NCI-H345 treated with DMSO at 0.1 percent for 48 hours (cell line): ENCODE measurements around the gene PWWP2A.
A peak's percentile ranks its signal among the peaks of the same experiment; 100 is the strongest.
"Not testable (repeated sequence)": the region's sequence is repeated elsewhere in the genome, so short reads cannot be mapped to it uniquely, and the experiment has no call there.

ENCODE experiments used
- DNase-seq: peaks from one replicate; lab custom pipeline; 2025; ENCODE audit not compliant: unreplicated experiment; lab: John Stamatoyannopoulos, UW

Gene PWWP2A, protein sequence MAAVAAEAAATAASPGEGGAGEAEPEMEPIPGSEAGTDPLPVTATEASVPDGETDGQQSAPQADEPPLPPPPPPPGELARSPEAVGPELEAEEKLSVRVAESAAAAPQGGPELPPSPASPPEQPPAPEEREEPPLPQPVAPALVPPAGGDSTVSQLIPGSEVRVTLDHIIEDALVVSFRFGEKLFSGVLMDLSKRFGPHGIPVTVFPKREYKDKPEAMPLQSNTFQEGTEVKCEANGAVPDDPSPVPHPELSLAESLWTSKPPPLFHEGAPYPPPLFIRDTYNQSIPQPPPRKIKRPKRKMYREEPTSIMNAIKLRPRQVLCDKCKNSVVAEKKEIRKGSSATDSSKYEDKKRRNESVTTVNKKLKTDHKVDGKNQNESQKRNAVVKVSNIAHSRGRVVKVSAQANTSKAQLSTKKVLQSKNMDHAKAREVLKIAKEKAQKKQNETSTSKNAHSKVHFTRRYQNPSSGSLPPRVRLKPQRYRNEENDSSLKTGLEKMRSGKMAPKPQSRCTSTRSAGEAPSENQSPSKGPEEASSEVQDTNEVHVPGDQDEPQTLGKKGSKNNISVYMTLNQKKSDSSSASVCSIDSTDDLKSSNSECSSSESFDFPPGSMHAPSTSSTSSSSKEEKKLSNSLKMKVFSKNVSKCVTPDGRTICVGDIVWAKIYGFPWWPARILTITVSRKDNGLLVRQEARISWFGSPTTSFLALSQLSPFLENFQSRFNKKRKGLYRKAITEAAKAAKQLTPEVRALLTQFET

DNA sequence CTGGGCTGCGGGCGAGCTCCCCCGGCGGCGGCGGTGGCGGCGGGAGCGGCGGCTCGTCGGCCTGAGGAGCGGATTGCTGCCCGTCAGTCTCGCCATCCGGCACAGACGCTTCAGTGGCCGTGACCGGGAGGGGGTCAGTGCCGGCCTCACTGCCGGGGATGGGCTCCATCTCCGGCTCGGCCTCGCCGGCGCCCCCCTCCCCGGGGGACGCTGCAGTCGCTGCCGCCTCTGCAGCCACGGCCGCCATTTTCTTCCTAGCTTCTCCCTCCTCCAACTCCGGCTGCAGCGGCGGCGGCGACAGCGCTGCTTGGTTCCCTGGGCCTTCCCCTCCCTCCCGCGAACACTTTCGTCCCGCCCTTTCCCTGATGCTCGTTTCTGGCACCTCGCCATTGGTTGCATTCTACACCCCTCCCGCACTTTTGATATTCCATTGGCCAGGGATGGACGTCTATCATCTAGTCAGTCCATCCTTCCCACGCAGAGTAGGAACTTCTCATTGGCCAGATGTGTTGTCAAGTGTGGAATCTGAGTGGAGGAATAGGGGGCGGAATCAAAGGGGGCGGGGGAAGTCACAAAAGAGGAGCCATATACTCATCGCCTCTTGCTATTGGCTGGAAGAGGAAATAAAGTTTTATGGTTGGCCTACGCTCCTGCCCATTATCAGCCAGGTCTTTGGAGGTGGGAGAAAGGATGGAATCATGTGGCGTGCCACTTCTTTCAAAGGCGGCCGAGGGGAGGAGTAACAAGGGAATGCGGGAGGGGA lies at the start of gene PWWP2A:
Gene PWWP2A (minus strand): TSS at position 309 of the 763 bp plus-strand sequence. CDS start 62 bp downstream, at position 247.
- peak; percentile 99 for DNase-seq

DNA sequence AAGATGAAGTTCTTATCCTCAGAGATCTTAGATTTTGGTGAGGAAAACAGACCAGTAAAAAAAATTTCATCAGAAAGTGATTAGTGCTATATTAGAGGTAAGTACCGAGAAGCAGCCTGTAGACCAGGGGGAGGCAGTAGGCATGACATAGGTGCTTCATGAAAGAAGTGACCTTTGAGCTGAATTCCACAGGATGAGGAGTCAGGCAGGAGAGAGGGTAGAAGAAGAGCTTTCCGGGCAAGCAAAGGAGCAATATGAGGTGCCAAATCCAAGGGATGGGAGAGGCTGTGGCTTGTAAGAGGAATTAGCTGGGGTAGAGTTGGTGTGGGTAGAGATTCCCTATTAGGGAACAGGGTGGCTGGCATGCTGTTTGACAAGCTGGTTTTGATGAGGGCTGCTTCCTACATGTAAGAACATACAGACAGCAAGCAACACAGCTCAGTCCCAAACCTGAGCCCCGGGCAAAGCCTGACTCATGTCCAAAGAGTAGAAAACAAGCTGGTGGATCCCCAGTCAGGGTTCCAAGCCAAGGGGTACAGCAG lies 48.4 kb upstream of the PWWP2A start:
- DNase-seq, result no peak

DNA sequence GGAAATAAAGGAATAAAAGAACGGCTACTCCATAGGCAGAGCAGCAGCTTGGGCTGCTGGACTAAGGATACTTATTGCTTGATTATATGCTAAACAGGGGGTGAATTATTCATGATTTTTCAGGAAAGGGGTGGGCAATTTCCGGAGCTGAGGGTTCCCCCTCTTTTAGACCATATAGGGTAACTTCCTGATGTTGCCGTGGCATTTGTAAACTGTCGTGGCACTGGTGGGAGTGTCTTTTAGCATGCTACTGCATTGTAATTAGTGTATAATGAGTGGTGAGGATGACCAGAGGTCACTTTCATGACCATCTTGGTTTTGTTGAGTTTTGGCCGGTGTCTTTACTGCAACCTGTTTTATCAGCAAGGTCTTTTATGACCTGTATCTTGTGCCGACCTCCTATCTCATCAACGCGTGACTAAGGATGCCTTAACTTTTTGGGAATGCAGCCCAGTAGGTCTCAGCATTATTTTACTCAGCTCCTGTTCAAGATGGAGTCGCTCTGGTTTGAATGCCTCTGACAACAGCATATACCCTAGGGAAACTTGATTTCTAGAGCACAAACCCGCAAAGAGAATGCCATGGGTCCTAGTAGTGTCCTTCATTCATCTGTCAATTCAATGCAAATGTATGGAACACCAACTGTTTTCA lies 47.8 kb upstream of the PWWP2A start:
- DNase-seq, result no peak

DNA sequence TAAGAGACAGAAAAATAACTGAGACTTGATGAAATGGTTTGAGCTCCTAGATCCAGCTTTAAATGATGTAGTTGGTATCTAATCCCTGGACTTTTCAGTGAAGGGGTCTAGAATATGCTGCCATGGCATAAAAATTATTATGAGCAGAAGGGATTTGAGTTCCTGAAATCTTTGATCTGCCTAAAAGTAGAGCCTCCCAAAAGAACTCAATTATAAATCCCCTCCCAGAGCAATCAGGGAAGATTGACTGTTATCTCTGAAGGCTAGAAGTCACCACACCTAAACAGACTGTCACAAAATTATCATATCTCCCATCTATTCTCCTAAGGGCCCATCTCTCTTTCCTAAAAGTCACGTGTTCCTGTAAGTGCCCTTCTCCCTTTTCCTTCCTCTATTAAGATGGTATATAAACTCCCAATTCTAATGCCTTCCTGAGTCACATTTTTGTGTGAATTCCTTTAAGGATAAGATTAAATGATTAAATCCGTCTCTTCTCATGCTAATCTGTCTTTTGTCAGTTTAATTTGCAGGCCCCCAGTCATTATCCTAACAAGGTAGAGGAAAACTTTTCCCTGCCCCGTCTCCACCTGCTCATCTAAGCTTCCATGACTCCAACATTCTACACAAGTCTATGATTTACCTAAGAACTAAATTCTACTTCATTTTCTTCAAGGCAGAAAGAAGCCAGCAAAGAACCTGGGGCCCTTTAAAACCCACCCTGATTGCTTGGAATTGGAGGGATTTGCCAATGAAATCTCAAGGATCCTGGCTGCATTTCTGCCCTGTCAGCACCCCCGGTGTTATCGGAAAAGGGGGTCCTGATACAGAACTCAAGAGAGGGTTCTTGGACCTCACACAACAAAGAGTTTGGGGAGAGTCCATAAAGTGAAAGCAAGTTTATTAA lies 47.1 kb upstream of the PWWP2A start:
- DNase-seq, result no peak

DNA sequence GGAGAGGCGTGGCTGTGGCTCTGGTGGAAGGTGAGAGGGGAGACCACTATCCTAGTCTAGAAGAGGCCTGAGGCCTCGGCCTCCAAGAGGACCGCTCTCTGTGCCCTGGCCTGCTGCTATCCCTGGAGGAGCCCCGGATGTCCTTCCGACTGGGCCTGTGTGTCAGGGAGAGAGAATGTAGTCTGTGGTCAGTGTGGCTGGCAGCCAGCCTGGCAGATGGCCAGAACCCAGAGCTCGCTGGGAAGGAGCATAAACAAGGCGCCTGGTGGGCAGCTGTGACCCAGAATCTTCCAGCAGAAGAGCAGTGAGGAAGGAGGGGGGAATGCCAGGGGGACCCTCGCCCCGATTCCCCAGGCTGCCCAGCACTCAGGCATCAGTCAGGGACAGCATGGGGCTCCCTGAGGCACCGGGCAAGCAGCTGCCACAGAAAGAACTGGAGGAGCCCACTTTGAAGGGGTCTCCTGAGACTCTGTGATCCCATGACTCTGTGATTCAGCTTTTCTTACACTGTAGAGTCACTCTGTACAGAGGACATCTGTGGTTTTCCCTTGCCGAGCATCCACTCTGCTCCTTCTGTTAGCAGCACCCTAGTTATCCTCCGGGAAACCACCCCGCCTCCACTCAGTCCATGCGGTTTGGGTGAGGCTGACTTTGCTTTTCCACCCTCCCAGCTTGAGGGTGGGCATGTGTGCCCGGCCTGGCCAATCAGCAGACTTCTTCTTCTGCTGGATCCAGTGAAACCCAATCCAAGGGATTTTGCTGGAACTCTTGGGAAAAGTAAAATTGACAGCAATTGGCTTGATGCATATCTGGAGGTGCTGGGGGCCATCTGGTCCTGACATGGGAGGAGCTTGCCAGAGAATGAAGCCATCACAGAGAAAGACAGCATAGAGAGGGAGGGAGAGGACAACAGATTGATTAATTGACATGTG lies 46.2 kb upstream of the PWWP2A start:
- no peak for DNase-seq

DNA sequence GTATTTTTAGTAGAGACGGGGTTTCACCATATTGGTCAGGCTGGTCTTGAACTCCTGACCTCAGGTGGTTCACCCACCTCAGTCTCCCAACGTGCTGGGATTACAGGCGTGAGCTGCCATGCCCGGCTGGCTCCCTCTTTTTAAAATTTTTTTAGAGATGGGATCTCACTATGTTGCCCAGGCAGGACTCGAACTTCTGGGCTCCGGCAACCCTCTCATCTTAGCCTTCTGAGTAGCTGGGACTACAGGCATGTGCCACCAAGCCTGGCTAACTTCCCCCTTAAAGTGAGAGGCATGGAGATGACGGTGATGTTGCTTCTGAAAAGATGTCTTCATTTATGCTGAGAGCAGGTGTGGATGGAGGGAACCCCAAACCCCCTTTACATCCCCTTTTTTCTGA lies 43.7 kb upstream of the PWWP2A start:
- no peak for DNase-seq

DNA sequence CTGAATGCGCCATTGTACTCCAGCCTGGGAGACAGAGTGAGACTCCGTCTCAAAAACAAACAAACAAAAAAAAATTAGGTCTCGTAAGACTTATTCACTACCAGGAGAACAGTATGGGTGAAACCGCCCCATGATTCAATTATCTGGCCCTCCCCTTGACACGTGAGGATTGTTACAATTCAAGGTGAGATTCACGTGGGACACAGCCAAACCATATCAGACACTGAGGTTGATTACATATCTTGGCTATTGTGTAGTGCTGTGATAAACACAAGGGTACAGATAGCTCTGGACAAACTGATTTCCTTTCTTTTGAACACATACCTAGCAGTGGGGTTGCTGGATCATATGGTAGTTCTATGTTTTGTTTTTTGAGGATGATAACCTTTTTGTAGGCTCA lies 42.4 kb upstream of the PWWP2A start:
- DNase-seq, result no peak

DNA sequence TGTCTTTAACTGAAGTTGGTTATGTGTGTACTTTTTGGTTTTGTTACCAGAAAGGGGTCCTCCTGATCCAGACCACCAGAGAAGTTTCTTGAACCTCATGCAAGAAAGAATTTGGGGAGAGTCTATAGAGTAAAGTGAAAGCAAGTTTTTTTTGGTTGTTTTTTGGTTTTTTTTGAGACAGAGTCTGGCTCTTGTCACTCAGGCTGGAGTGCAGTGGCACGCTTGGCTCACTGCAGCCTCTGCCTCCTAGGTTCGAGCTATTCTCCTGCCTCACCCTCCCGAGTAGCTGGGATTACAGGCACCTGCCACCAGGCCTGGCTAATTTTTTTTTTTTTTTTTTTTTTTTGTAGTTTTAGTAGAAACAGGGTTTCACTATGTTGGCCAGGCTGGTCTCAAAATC lies 41.6 kb upstream of the PWWP2A start:
- DNase-seq, result not testable (repeated sequence)

DNA sequence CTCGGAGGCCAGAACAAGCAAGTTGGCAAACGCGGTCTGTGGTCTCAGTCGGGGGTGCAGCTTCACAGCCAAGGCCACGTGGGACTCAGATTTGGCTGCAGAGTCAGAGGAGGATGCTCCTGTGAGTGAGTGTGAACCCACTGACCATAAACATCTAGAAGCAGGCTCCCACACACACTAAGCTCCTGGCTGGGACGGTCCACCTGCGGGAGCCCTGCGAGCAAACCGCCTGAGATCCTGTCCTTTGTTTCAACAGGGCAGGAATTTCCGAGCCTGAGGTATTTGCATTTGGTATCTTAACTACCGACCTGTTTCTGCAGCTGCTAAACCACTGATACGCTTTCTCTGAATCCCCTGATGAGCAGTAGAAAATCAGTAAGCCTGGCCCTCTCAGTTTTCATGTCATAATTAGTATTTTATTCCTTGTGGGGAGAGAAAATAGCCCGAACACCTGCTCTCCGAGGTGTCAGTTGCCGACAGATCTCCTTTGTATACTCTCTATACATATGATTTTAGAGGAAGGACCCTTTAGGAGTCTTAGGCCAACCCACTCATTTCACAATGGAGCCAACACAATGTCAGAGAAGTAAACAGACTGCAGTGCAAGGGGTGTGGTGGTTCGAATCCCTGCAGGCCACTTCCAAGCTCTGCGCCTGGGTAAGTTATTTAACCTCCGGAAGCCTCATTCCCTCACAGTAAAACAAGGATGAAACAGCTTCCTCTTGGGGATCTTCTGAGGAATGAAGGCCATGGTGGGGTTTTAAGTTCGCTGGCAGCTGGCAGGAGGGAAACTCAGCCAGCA lies 40.9 kb upstream of the PWWP2A start:
- DNase-seq, result no peak

DNA sequence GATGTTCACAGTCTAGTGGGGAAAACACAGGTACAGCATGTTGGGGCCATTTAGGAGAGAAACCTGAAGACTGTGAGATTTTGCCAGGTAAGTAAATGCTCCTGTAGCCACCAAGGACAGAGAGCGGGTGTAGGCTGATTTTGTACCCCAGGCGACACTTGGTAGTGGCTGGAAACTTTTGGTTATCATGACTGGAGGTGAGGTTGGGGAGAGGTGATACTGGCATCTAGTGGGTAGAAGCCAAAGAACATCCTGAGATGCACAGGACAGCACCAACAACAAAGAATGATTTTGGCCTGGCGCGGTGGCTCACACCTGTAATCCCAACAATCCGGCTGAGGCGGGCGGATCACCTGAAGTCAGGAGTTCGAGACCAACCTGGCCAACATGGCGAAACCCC lies 38.8 kb upstream of the PWWP2A start:
- DNase-seq, result no peak

DNA sequence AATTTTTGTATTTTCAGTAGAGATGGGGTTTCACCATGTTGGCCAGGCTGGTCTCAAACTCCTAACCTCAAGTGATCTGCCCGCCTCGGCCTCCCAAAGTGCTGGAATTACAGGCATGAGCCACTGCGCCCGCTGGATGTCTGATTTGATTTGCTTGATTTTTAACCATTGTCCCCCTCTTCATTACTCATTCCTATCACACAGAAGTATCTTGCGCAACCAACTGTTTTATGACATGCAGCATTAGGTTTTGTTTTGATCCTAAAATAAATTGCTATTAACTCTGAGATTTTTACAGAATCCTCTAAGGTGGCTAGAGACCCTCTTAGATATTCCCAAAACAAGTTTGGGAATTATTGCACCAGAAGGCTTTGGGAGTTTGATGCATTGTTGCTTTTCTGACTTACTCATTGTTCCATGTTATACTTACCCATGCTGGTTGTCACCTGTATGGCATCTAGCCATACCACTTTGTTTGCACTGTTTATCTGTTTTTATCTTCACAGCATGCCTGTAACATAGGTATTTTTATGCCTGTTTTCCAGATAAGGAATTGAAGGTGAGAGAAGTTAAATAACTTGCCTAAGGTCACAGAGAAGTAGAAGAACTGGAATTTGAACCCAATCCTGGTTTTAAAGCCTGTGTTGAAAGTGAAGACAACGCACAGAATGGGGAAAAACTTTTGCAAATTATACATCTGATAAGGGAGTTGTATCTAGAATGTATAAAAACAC lies 35.9 kb upstream of the PWWP2A start:
- DNase-seq, result no peak

DNA sequence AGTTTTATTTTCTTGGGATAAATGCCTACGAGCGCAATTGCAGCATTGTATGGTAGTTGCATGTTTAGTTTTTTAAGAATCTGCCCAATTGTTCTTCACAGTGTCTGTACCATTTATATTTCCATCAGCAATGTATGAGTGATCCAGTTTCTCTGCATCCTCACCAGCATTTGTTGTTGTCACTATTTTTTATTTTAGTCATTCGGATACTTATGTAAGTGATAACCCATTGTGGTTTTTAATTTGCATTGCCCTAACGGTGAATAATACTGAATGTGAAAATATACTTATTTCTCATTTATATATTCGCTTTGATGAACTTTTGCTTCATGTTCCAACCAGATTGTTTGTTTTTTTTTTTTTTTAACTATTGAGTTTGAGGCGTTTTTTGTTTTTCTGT lies 33.7 kb upstream of the PWWP2A start:
- DNase-seq, result no peak

DNA sequence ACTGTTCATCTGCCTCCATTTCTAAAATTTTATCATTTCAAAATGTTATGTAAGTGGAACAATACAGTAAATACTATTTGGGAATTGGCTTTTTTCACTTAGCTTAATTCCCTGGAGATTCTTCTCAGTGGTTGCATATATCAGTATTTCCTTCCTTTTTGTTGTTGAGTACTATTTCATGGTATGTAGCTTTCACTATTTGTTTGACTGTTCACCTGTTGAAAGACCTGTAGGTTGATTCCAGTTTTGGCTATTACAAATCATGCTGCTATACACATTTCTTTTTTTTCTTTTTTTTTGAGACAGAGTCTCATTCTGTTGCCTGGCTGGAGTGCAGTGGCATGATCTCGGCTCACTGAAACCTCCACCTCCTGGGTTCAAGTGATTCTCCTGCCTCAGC lies 33.0 kb upstream of the PWWP2A start:
- DNase-seq, result no peak

DNA sequence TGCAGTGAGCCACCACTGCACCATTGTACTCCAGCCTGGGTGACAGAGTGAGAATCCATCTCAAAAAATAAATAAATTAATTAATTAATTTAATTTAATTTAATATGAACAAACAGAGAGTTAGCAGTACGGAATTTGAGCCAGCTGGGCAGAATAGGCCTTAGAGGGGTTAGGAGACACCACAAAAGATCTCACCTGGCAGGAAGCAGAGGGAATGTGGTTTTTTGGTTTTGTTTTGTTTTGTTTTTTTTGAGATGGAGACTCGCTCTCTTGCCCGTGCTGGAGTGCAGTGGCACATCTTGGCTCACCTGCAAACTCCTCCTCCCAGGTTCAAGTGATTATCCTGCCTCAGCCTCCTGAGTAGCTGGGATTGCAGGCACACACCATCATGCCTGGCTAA lies 31.8 kb upstream of the PWWP2A start:
- DNase-seq, result no peak

DNA sequence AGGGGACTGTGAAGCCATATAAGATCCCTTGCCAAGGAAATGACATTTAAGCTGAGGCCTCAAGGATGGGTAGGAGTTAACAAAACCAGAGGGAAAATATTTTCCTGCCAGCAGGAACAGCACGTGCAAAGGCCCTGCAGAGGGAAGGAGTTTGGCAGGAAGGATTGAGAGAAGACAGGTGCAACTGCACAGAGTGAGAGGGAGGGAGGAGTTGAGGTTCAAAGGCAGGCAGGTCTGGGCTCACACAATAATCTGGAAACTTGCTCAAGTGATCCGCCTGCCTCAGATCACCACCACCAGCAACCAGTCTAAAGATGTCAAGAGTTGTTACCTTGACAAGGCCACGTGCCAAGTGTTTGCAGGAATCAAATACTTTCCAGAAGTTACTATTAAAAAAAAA lies 31.1 kb upstream of the PWWP2A start:
- DNase-seq, result no peak

DNA sequence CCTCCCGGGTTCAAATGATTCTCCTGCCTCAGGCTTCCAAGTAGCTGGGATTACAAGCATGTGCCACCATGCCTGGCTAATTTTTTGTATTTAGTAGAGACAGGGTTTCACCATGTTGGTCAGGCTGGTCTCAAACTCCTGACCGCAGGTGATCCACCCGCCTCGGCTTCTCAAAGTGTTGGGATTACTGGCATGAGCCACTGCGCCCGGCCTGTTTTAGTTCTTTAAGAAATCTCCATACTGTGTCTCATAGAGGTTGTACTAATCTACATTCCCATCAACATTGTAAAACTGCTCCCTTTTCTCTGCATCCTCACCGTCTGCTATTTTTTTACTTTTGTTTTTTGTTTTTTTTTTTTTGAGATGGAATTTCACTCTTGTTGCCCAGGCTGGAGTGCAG lies 25.2 kb upstream of the PWWP2A start:
- DNase-seq, result not testable (repeated sequence)

DNA sequence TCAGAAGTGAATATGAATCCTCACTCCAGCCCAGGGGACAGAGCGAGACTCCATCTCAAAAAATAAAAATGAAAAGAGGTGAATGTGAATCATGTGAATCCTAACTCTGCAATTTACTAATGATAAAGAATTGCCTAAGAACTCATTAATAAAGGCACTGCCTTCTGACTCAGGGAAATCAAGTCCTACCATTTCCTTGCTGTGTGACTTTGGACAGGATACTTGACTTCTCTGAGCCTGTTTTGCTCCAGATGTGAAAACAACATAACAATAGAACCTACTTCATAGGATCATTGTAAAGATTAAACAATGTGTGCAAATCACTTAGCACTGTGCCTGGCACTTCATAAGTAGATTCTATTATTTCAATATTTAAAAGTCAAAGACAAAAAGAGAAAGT lies 15.1 kb upstream of the PWWP2A start:
- no peak for DNase-seq
